22Rv1 (cell line): ENCODE data around the gene HSF2BP.

ENCODE experiments used
- CTCF ChIP-seq: fragments of 450-650 bp; IDR thresholded peaks from 2 replicates; pipeline ENCODE4 v1.5.1; 2017; ENCODE audit warnings: mild to moderate bottlenecking
- ZFX ChIP-seq: fragments of 450-650 bp; IDR thresholded peaks from 2 replicates; pipeline ENCODE4 v1.6.1; 2017; ENCODE audit warnings: antibody characterized with exemption, borderline replicate concordance

GRCh38 chr21:43653626-43654025 lies 5.7 kb downstream of the HSF2BP start:
- no peak for TF ChIP-seq CTCF
- TF ChIP-seq ZFX = no peak
